AG04449 (cell line): ENCODE results near the gene NAALADL2.
"Not testable (repeated sequence)": the region's sequence is repeated elsewhere in the genome, so short reads cannot be mapped to it uniquely, and the experiment has no call there.

ENCODE experiments used
- CTCF ChIA-PET: fragments of 350-600 bp; formaldehyde crosslinking; extraction: SDS; loops from one replicate; lab custom pipeline; 2021; ENCODE audit warnings: antibody characterized with exemption; lab: Yijun Ruan, JAX
- POLR2A ChIA-PET: fragments of 400-600, 350-600 bp; formaldehyde crosslinking; extraction: SDS; loops from one replicate; lab custom pipeline; 2020; ENCODE audit warnings: antibody characterized with exemption, inconsistent platforms; lab: Yijun Ruan, JAX
- DNase-seq: peaks from one replicate; pipeline ENCODE4 v3.0.0-alpha.2; 2010; ENCODE audit warnings: low read depth, low spot score
- H3K4me3 ChIP-seq: 2 replicates; pipeline ENCODE4 v1.5.1; 2011; ENCODE audit warnings: low read depth, mild to moderate bottlenecking, control low read depth, low read length
- TF ChIP-seq, protein P1 (sequence below): IDR thresholded peaks from one replicate; pipeline ENCODE4 v1.5.1; 2011; ENCODE audit warnings: mild to moderate bottlenecking, moderate library complexity, low read length, control low read depth, inconsistent platforms; ENCODE audit not compliant: insufficient read depth; ENCODE audit errors: missing control alignments

NAALADL2 gene

DNA sequence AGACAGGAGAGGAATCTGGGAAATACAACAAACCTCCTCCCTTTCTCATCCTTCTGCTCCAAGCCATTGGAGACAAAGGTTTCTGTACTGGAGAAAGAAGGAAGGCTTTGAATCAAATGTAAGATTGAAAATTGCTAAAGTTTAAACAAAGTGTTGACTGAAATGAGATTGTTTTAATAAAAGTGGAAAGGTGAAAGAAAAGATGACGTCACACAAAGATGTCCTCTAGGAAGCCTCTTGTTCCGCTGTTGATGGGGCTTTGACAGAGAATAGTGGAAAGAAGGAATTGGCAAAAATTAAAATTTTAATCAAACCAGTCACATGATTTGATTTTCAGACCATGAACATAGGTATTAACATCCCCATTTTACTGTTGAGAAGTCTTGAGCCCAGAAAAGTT, 967.6 kb downstream of the NAALADL2 start:
- ChIA-PET CTCF (no interaction called here), POLR2A (no interaction called here)
- TF ChIP-seq, protein P1, sequence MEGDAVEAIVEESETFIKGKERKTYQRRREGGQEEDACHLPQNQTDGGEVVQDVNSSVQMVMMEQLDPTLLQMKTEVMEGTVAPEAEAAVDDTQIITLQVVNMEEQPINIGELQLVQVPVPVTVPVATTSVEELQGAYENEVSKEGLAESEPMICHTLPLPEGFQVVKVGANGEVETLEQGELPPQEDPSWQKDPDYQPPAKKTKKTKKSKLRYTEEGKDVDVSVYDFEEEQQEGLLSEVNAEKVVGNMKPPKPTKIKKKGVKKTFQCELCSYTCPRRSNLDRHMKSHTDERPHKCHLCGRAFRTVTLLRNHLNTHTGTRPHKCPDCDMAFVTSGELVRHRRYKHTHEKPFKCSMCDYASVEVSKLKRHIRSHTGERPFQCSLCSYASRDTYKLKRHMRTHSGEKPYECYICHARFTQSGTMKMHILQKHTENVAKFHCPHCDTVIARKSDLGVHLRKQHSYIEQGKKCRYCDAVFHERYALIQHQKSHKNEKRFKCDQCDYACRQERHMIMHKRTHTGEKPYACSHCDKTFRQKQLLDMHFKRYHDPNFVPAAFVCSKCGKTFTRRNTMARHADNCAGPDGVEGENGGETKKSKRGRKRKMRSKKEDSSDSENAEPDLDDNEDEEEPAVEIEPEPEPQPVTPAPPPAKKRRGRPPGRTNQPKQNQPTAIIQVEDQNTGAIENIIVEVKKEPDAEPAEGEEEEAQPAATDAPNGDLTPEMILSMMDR, result no peak
- H3K4me3 ChIP-seq, result no peak overlapping the region
- no peak for DNase-seq

DNA sequence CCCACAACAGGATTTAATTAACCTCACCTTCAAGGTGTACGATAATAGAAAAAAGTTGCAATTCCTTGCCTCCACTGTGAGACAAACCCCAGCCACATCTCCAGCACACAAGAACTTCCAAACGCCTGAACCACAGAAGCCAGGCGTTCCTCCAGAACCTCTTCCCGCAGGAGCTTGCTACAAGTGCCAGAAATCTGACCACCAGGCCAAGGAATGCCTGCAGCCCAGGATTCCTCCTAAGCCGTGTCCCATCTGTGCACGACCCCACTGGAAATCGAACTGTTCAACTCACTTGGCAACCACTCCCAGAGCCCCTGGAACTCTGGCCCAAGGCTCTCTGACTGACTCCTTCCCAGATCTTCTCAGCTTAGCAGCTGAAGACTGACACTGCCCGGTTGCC, 970.7 kb downstream of the NAALADL2 start:
- CTCF ChIA-PET, H3K4me3 ChIP-seq, POLR2A ChIA-PET, DNase-seq: not testable (repeated sequence)

DNA sequence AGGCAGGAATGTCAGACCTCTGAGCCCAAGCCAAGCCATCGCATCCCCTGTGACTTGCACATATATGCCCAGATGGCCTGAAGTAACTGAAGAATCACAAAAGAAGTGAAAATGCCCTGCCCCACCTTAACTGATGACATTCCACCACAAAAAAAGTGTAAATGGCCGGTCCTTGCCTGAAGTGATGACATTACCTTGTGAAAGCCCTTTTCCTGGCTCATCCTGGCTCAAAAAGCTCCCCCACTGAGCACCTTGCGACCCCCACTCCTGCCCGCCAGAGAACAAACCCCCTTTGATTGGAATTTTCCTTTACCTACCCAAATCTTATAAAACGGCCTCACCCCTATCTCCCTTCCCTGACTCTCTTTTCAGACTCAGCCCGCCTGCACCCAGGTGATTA, 976.6 kb downstream of the NAALADL2 start:
- H3K4me3 ChIP-seq, CTCF ChIA-PET, POLR2A ChIA-PET, DNase-seq: not testable (repeated sequence)

DNA sequence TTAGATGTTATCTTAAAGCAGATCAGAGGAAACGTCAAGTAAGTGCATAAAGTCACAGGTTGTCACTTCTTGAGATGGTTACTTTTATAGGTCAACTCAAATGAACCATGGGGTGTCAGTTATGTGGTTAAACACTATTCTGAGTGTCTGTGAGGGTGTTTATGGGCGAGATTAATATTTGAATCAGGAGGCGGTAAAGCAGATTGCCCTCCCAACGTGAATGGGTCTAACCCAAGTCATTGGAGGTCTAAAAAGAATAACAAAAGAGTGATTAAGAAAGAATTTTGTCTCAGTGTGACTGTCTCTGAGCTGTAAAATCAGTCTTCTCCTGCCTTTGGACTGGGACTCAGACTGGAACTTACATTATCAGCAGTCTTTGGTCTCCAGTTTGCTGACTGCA, 977.5 kb downstream of the NAALADL2 start:
- ChIA-PET CTCF (interaction anchor here (0.5 kb wide), 1 partner anchor 62 kb away, joined by 3 read pairs; no protein-coding TSS in a partner anchor), POLR2A (no interaction called here)
- TF ChIP-seq, protein P1, result no peak
- no peak overlapping the region for H3K4me3 ChIP-seq
- no peak for DNase-seq

DNA sequence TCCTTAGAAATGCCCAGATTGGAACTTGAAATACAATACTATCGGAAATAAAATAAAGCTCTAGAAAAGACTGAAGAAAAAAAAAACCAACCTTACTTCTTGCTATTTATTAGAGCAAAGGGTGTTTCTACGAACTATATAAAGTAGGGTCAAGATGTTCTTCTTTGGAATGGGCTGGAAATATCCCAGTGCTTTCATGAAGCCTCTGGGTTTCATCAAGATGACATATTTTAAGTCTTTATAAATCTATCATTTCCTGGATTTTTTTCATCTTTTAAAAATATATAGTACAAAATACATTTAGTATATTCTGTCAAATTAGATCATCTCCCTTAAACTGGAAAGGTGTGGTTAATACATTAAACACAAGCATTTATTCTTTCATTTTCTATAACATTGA, 978.8 kb downstream of the NAALADL2 start:
- TF ChIP-seq, protein P1, result no peak
- H3K4me3 ChIP-seq, result no peak overlapping the region
- DNase-seq, result no peak
- CTCF ChIA-PET, result no interaction called here
- POLR2A ChIA-PET, result no interaction called here

DNA sequence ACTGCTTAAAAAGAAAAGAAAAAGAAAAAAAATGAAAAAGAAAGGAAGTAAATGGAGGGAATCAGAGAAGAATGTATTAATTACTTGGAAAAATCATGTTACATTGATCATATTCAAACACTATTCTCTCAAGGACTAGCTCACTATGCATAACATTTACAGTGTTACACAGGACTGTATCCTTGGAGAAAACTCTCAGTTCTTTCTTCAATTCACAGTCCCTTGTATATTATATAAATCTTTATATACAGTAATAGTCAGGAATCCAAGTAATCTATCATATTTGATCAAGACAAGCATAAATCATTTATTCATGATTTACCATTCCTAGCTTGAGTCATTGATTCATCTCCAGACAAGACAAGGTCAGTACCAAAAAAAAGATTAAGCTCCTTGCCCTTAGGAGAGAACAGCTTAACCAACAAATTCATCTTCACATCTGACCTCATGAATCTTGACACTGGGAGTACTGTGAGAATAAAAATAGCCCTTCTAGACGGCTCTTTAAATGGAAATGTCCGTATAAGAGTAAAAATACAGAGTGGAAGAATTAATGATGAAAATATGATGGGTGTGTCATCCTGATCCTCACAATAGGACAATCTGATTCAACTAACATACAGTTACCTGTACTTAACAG, 980.4 kb downstream of the NAALADL2 start:
- H3K4me3 ChIP-seq, result no peak overlapping the region
- DNase-seq, result no peak
- ChIA-PET POLR2A (no interaction called here), CTCF (no interaction called here)
- TF ChIP-seq, protein P1, result no peak

DNA sequence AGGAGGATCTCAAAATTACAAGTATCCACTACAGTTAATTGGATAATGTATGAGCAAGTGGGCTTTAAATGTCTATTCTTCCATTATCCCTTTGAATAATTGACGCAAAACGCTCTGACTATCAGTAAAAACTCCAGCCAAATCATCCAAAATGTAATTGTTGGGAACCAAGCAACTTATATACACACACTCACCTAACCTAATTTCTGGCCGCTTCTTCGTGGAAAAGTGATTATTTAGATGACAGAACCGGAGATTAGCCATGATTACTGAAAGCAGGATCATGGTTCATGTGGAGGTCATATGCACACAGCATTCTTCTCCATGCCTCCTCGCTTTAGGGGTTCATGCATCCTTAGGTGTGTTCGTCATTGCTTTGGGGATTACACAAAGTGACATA, 992.4 kb downstream of the NAALADL2 start:
- no peak overlapping the region for H3K4me3 ChIP-seq
- DNase-seq, result no peak
- ChIA-PET CTCF (no interaction called here), POLR2A (no interaction called here)
- TF ChIP-seq, protein P1, result no peak
